Suprapubic skin (tissue), 4 donors: Measurements from ENCODE around the gene MED17. TPM values are rescaled to one million over a fixed set of nuclear protein-coding genes. Genes with fewer than 3 reads are reported as not detected.

Experiments used
- DNase-seq, 2 donors: peaks; one replicate each; pipeline ENCODE4 v3.0.0-alpha.2; 2019; ENCODE audit warnings: low spot score in 2 of 2
- H3K27ac ChIP-seq: fragments of 200-600 bp; sonication (generic); one replicate; pipeline ENCODE4 v1.5.1; 2019
- H3K27me3 ChIP-seq: fragments of 200-600 bp; sonication (generic); one replicate; pipeline ENCODE4 v1.5.1; 2019
- H3K36me3 ChIP-seq: fragments of 200-600 bp; sonication (generic); one replicate; pipeline ENCODE4 v1.5.1; 2019
- H3K4me1 ChIP-seq: fragments of 200-600 bp; sonication (generic); one replicate; pipeline ENCODE4 v1.5.1; 2019
- H3K4me3 ChIP-seq: fragments of 200-600 bp; sonication (generic); one replicate; pipeline ENCODE4 v1.5.1; 2019; ENCODE audit warnings: mild to moderate bottlenecking
- H3K9me3 ChIP-seq: fragments of 200-600 bp; sonication (generic); one replicate; pipeline ENCODE4 v1.5.1; 2019
- EP300 ChIP-seq: sonication (generic); formaldehyde crosslinking; IDR thresholded peaks from one replicate; pipeline ENCODE4 v1.6.1; 2017; ENCODE audit warnings: antibody characterized with exemption
- POLR2A ChIP-seq, 2 donors: fragments of 450-650 bp; IDR thresholded peaks; one replicate each; pipeline ENCODE4 v1.6.1; 2017; ENCODE audit warnings: antibody characterized with exemption in 2 of 2, mild to moderate bottlenecking in 2 of 2, moderate library complexity in 2 of 2
- POLR2AphosphoS5 ChIP-seq, 3 donors: sonication (generic); formaldehyde crosslinking; IDR thresholded peaks; one replicate each; pipeline ENCODE4 v1.6.1; 2017; ENCODE audit warnings: antibody characterized with exemption in 3 of 3
- WGBS: methylation state at CpG from one replicate; pipeline ENCODE4 v1.1.5; 2018; 5-methylcytosine and 5-hydroxymethylcytosine counted together
- total RNA-seq, 4 donors: library from RNA; depleted of rRNA; stranded (reverse); fragments of >200 nt; gene quantifications; one replicate each; pipeline ENCODE4 v1.1.0, GENCODE V29; 2016
- TF ChIP-seq, protein P1 (sequence below), 2 donors: fragments of 200-600 bp in 1 of 2; fragments of 450-650 bp in 1 of 2; sonication (generic) in 1 of 2; IDR thresholded peaks; one replicate each; pipeline ENCODE4 v1.5.1; 2016 to 2019; ENCODE audit warnings: antibody characterized with exemption in 2 of 2, mild to moderate bottlenecking in 1 of 2, moderate library complexity in 1 of 2

Gene MED17
- total RNA-seq, 4 donors from 2014 or later: 20.3 to 32.2 (median 29.2) TPM

DNA sequence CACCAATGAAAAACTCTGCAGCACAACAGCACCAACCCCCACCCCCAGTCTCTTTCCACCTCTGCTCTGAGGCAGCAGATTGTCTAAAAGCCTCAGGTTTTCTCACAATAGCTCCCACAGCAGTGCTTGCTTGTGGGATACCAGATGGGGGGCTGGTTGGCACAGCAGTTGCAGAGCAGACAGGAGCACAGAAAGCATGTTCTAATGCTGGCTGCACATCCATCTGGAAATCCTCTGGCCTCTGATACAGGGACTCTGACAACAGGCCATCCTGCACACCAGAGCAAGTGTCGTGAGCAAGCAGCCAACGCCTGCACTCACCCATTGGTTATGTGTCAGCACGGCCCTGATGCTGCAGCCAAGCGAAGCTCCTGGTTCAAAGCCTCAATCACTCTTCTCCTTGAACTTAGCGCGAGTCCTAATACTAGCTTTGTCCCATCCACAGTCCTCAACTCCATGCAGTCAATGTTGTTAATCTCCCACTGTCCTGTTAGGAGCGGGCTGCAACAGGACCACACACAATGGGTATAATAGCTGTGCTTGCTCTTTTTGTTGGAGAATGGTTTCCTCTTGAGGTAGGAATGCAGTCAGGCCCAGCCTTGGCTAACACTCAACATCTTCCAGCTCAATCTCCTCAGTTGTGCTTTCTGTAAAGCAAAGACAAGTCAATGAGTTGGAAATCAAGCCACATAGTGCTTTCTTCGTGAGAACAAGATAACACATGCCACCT lies 36.0 kb downstream of the MED17 start:
- no peaks in the 10 kb centered on the region for H3K27me3 ChIP-seq
- DNase-seq: no peak
- 89% methylated on average over 8 of the region's 8 CpGs for WGBS
- no peaks in the 10 kb centered on the region for H3K4me1 ChIP-seq
- no peaks in the 10 kb centered on the region for H3K9me3 ChIP-seq
- no peak overlapping the region for H3K4me3 ChIP-seq
- peaks cover 9% of the 10 kb centered on the region for H3K36me3 ChIP-seq
- no peak for TF ChIP-seq POLR2A (IDR thresholded peaks at IDR 0.05)
- TF ChIP-seq POLR2AphosphoS5 (IDR thresholded peaks at IDR 0.05): no peak
- H3K27ac ChIP-seq: no peak overlapping the region

DNA sequence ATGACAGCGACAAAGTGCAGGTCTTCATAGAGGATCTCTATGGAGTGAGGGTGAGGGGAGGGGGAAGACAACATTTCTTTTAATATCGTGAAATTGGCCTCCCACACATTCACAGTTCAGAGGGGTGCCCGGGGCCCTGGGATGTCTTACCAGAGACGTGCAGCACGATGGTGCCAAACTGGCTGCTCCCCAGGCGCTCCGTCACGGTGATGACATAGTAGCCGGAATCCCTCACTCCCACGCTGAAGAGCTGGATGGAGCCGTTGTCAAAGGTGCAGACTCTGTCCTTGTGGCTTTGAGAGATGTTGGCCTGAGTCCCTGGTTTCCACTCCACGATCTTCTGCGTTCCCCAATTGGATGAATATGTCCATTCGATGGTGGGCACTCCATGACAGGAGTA lies 36.8 kb downstream of the MED17 start:
- TF ChIP-seq, protein P1, sequence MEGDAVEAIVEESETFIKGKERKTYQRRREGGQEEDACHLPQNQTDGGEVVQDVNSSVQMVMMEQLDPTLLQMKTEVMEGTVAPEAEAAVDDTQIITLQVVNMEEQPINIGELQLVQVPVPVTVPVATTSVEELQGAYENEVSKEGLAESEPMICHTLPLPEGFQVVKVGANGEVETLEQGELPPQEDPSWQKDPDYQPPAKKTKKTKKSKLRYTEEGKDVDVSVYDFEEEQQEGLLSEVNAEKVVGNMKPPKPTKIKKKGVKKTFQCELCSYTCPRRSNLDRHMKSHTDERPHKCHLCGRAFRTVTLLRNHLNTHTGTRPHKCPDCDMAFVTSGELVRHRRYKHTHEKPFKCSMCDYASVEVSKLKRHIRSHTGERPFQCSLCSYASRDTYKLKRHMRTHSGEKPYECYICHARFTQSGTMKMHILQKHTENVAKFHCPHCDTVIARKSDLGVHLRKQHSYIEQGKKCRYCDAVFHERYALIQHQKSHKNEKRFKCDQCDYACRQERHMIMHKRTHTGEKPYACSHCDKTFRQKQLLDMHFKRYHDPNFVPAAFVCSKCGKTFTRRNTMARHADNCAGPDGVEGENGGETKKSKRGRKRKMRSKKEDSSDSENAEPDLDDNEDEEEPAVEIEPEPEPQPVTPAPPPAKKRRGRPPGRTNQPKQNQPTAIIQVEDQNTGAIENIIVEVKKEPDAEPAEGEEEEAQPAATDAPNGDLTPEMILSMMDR (IDR thresholded peaks at IDR 0.05): no peak
- no peak for TF ChIP-seq POLR2AphosphoS5 (IDR thresholded peaks at IDR 0.05)
- no peak for TF ChIP-seq EP300
- Histone ChIP-seq H3K4me1 (no peaks in the 10 kb centered on the region), H3K4me3 (no peak overlapping the region), H3K27ac (no peak overlapping the region), H3K36me3 (peaks cover 2% of the 10 kb centered on the region), H3K9me3 (no peaks in the 10 kb centered on the region), H3K27me3 (no peaks in the 10 kb centered on the region)
- no peak for DNase-seq
- WGBS: 92% methylated on average over 12 of the region's 14 CpGs

DNA sequence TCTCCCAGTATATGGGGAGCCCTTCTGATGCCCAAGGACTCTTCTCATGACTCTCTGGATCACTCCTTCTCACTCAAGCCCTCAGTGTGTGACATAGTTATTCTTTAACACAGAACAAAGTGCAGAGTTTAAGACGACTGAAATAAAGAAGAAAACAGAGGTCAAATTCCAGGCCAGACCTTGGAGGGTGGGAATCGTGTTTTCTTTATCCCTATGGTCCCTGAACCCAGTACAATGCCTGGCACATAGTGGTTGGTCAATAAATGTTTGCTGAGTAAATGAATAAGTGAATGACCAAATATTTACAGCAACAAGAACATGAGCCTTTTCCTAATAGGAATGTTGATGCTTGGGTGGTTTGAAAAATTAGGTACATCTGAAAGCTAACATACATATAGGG lies 37.5 kb downstream of the MED17 start:
- H3K9me3 ChIP-seq: no peaks in the 10 kb centered on the region
- H3K4me3 ChIP-seq: no peak overlapping the region
- no peak for DNase-seq
- 71% methylated on average over 2 of the region's 2 CpGs for WGBS
- H3K4me1 ChIP-seq: no peaks in the 10 kb centered on the region
- no peaks in the 10 kb centered on the region for H3K36me3 ChIP-seq
- no peak for TF ChIP-seq EP300
- no peak for TF ChIP-seq POLR2AphosphoS5 (IDR thresholded peaks at IDR 0.05)
- TF ChIP-seq, protein P1 (IDR thresholded peaks at IDR 0.05): no peak
- no peak for TF ChIP-seq POLR2A (IDR thresholded peaks at IDR 0.05)
- no peak overlapping the region for H3K27ac ChIP-seq
- H3K27me3 ChIP-seq: no peaks in the 10 kb centered on the region

DNA sequence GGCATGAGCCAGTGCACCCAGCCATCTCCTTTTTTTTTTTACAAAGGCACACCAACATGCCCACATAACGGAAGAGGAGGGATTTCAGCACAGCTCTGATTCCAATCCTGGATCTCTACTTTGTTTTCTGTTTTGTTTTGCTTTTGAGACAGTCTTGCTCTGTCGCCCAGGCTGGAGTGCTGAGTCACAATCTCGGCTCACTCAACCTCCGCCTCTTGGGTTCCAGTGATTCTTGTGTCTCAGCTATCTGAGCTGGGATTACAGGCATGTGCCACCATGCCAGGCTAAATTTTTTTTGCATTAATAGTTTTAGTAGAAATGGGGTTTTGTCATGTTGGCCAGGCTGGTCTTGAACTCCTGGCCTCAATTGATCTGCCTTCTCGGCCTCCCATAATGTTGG lies 38.3 kb downstream of the MED17 start:
- WGBS: 83% methylated on average over 5 of the region's 5 CpGs
- no peak overlapping the region for H3K27ac ChIP-seq
- H3K4me1 ChIP-seq: no peaks in the 10 kb centered on the region
- H3K4me3 ChIP-seq: no peak overlapping the region
- H3K36me3 ChIP-seq: no peaks in the 10 kb centered on the region
- no peak for DNase-seq
- H3K9me3 ChIP-seq: no peaks in the 10 kb centered on the region
- H3K27me3 ChIP-seq: no peaks in the 10 kb centered on the region
- TF ChIP-seq, protein P1 (IDR thresholded peaks at IDR 0.05): no peak
- TF ChIP-seq EP300: no peak
- no peak for TF ChIP-seq POLR2A (IDR thresholded peaks at IDR 0.05)
- TF ChIP-seq POLR2AphosphoS5 (IDR thresholded peaks at IDR 0.05): no peak

DNA sequence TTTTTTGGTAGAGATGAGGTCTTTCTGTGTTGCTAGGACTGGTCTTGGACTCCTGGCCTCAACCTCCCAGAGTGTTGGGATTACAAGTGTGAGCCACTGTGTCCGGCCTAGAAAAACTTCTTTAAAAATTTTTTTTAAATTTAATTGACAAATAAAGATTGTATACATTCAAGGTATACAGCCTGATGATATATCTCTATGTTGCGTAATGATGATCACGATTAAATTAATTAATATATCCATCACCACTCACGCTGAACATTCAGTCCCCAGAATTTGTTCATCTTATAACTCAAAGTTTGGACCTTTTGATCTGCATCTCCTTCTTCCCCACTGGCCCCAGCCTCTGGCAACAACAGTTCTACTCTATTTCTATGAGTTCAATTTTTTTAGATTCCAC lies 39.1 kb downstream of the MED17 start:
- Histone ChIP-seq H3K27ac (no peak overlapping the region), H3K27me3 (no peaks in the 10 kb centered on the region), H3K4me1 (no peaks in the 10 kb centered on the region), H3K36me3 (no peaks in the 10 kb centered on the region), H3K4me3 (no peak overlapping the region), H3K9me3 (no peaks in the 10 kb centered on the region)
- TF ChIP-seq EP300: no peak
- DNase-seq: no peak
- WGBS: 96% methylated on average over 4 of the region's 4 CpGs

DNA sequence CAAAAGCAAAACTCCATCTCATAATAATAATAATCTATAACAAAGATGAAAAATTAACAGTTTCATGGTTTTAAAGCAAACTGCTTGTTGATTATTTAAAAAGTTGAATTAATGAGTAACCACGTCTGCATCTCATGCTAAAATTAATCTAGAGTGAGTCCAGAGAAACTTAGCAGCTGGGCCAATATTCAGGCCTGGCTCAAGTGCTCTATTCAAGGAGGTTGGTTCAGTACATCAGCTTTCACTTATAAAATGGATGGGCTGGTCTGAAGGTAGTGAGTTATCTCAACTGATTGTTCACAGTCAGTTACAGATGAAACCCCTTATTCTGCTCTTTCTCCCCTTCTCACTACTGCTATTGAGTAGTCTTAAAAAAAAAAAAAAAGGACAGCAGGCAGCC lies 43.3 kb downstream of the MED17 start:
- WGBS: 80% methylated on average over 1 of the region's 1 CpG

More for the DNA sequence above, 43.3 kb downstream of the MED17 start:
- Histone ChIP-seq H3K36me3 (no peaks in the 10 kb centered on the region), H3K27me3 (no peaks in the 10 kb centered on the region), H3K4me3 (no peak overlapping the region), H3K27ac (no peak overlapping the region), H3K4me1 (no peaks in the 10 kb centered on the region), H3K9me3 (no peaks in the 10 kb centered on the region)
- TF ChIP-seq POLR2A (IDR thresholded peaks at IDR 0.05) (no peak), EP300 (no peak), POLR2AphosphoS5 (IDR thresholded peaks at IDR 0.05) (no peak)
- TF ChIP-seq, protein P1 (IDR thresholded peaks at IDR 0.05): no peak
- DNase-seq: no peak
